CD4-positive, alpha-beta T cell treated with Interleukin-17A for 1 hour (primary cell): Measurements from ENCODE around the gene ANO2.
"Not testable (repeated sequence)": the region's sequence is repeated elsewhere in the genome, so short reads cannot be mapped to it uniquely, and the experiment has no call there.

Experiments used
- DNase-seq: peaks from one replicate; pipeline ENCODE4 v3.0.0-alpha.2; 2020

The ANO2 gene

DNA sequence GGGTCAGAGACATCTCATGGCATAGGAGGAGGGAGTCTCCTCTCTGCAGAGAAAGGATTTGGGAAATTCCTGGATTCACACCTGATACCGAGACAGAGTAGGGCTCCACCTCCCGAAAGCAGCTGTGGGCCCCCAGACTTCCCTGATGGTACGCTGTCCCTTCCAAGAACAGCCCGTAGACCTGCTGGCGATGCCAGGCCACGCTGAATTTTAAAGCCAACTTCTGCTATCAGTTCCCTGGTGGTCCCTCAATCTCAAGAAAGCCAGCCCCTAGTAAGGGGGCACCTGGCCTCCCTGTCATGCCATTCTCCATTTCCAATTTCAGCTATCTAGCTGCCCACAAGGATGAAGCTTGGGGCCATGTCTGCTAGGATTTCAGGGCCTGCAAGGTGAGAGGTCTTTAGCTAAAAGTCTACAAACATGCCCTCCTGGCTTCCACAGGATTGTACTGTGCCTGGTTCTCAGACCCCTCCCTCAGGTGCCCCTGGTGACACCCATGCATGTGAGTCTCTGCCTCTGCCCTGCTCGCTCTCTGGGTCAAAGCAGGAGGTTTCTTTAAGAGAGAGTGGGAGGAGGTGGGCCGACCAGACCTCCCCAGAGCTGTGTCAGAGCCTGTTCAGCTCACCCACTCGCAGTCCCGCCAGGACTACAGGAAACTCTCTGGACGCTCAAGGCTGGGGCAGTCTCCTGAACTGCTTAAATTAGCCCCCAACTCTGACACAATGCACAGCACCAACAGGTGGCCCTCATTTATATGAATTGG lies 30.5 kb downstream of the ANO2 start:
- no peak for DNase-seq

DNA sequence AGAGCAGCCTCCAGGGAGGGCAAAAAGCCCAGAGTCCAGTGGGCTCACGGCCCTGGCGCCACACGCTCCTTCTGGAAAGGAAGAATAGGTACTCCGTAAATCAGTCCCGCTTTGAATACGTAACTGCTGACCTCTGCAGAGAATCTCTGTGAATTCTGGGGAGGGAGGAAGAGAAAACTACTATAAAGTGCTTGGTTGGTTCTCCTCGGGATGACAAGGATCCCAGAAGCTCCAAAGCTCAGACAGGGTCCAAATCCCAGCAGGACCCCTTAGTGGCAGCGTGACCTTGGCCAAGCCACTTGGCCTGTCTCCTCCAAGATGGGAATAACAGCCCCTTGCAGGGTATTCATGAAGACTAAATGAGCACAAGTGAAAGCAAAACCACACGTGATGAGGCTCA lies 31.7 kb downstream of the ANO2 start:
- DNase-seq: no peak

DNA sequence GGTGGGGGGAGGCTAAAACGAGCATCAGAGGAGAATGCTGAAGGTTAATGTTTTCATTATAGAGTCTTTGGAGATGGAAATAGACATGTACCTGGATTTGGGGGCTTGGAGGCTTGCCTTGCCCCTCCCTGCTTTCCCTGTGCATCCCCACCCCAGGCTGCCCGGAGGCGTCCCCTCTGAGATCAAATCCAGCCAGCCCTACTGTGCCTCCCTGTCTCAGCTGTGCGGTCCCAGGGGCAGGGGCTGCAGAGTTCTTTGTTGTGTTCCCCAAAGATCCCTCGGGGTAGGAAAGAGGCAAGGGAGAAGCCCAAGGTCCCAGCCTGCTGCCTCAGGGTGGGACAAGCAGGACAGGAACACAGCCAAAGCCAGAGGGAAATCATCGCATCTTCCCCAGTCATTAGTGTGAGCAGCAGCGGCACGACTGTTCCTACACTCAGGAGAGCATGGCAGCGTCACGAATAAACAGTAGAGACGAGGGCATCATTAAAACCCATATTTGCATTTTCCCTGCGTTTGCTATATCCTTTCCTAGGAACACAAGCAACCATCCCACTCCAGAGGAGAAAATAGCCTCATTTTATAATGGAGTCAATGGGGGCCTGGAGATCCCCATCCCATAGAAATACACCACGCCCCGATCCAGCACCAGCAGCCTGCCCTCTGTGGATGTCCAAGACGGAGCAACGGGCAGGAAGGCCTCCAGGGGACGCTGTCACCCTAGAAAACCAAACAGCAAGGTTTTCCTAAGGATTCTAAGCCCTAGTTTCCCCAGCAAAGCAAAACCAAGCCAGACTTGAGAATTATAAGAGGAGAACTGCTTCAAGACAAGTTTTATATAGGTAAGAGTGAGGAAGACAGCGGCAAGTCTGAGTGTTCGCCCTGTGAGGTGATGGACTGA lies 32.4 kb downstream of the ANO2 start:
- DNase-seq: no peak

GRCh38 chr12:5912011-5912410 lies 33.0 kb downstream of the ANO2 start:
- DNase-seq: no peak

- DNase-seq: no peak
Measured at GRCh38 chr12:5910790-5911548, 34.1 kb downstream of the ANO2 start.

- DNase-seq: no peak
Measured at GRCh38 chr12:5909560-5909959, 35.5 kb downstream of the ANO2 start.

GRCh38 chr12:5908251-5908650 lies 36.8 kb downstream of the ANO2 start:
- DNase-seq: no peak

DNA sequence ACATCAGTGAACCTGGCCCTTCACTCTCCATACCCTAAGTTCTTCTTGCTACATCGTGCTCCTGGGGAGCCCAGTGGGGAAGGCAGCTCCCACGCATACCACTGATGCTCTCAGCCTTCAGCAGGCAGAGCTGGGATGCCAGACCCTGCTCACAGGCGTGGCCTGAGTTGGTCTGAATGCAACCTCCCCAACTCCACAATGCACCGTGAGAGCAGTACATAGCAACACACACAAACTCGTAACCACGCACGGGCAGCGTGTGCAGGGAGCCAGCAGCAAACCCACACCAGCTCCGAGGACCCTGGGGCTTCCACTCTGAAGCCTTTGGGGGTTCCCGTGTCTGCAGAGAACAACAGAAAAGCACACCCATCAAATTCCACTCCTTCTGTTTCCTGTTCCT lies 37.3 kb downstream of the ANO2 start:
- DNase-seq: no peak

DNA sequence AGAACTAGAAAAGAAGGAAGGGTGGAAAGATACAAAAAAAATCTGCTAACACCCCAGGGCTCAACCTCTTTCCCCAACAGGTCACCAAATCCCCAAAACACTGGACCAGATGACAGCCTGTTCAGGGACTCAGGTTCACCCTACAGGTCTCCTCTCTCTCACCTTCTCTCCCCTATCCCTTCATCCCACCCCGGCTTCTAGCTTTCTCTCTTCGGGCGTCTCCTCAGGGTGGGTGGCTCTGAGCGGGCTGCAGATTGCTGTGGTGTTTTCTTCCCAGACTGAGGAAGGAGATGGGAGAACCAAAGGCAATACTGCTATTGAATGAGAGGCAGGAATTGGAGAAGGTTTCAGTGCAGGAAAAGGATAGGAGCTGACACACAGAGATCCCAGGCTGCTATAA lies 39.3 kb downstream of the ANO2 start:
- DNase-seq: no peak

- no peak for DNase-seq
Measured at GRCh38 chr12:5904969-5905368, 40.1 kb downstream of the ANO2 start.

DNA sequence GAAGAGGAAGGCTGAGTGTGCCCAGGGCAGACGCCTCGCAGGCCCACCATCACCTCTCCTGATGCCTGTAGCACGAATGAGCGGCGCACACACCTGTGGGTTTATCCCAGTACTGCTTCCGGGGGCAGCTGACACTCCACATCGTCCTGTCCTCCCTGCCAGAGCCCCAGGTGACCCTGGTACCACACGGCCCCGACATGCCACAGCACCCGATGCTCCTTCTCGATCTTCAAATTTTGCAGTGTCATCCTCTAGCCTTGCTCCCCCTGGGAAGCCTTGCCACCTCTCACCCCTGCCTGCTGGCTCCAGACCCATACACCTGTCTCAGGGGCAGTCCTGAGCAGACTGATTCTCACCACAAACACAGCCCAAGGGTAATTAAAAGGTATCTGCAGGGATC lies 40.6 kb downstream of the ANO2 start:
- no peak for DNase-seq

GRCh38 chr12:5902736-5903135 lies 42.3 kb downstream of the ANO2 start:
- DNase-seq: no peak

- no peak for DNase-seq
Measured at GRCh38 chr12:5901416-5901815, 43.6 kb downstream of the ANO2 start.

DNA sequence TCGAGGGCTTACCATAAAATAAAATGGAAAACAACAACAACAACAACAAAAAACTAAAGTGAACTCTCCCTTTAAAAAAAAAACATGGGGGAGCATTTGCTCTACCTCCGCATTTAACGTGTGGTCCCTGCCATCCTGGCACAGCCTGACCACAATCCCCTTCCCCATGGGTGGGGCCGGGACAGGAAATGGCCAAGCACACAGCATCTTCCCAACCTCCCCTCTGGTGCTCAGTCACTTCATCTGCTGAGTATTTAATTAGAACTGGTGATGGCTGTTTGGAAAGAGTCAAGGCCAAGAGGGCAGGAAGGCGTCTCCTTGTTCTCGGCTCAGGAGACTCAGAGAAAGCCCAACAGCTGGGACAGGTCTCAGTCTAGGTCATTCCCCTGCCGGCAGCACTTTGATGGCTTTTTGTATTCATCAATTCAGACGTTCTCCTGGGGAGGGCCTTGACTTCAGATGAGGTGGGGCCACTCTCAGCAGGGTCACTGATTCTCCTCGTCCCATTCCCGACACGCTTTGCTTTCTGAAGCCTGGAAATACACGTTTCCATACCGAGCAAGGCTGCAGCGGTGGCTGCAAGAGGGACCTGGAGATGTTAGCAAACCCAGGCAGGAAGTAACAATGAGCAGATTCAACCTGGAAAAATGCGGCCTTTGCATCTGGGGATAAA lies 44.4 kb downstream of the ANO2 start:
- DNase-seq: no peak

DNA sequence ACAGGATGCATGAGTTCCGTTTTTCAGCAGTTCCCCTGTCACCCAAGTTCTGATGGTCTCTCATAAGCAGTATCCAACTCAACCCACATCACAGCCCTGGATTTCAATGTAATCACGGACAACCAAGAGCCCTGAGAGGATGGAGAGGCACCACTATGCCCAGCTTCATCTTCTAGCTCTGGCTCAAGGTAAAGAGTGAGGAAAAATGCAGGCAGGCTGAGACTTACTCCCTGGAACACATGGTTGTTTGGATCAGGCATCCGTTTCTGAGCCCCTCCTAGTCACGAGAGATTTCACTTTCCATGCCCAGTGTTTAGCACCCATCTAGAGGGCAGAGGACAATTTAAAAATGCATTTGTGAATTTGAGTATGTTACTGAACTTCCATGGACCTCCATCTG lies 45.0 kb downstream of the ANO2 start:
- DNase-seq: no peak

GRCh38 chr12:5899675-5900074 lies 45.4 kb downstream of the ANO2 start:
- no peak for DNase-seq

- no peak for DNase-seq
Measured at GRCh38 chr12:5898874-5899273, 46.2 kb downstream of the ANO2 start.

DNA sequence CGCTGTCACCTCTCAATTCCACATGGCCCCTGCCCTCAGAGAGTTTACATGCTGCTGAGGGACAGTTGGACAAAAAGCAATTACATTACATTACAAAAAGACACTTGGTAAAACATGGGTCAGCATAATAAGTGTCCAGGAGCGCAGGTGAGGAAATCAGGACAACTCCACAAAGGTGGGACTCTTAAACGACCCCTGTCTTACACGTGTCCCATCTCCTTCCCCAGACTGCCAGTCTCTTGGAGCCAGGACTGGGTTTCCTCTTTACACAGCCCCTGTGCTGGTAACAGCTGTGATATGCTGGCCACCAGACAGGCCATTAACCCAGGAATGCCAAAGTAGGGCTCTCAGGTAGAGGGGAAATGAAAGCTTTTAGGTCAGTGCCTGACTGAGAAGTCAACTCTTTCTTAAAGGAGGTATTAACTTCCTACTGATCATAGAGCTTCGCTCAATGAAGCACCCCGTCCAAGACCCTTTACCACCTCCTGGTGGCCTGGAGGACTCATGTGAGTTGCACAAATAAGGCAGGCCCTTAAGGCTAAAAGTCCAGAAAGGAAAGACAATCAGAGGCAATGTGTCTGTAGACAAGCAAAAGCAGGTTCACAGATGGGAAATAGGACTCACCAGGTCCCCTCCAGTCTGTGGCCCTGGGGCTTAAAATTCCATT lies 55.5 kb downstream of the ANO2 start:
- DNase-seq: no peak

DNA sequence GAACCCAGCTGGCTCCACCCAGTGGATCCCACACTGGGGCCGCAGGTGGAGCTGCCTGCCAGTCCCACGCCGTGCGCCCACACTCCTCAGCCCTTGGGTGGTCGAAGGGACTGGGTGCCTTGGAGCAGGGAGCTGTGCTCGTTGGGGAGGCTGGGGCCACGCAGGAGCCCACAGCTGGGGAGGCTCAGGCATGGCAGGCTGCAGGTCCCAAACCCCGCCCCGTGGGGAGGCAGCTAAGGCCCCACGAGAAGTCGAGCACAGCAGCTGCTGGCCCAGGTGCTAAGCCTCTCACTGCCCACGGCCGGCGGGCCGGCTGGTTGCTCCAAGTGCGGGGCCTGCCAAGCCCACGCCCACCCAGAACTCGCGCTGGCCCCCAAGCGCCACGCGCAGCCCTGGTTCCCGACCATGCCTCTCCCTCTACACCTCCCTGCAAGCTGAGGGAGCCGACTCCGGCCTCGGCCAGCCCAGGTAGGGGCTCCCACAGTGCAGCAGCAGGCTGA lies 56.2 kb downstream of the ANO2 start:
- DNase-seq: no peak

DNA sequence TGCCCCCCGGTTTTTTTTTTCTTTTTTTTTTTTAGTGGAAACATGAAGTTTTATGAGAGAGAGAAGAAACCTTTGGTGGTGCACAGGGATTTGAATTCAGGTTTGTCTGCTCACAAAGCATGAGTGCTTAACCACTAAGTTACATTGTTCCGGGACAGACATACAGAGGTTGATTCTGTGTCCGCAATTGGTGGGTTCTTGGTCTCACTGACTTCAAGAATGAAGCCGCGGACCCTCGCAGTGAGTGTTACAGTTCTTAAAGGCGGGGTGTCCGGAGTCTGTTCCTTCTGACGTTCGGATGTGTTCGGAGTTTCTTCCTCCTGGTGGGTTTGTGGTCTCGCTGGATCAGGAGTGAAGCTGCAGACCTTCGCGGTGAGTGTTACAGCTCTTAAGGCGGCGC lies 57.2 kb downstream of the ANO2 start:
- not testable (repeated sequence) for DNase-seq

- DNase-seq: no peak
Measured at GRCh38 chr12:5884866-5885265, 60.2 kb downstream of the ANO2 start.

DNA sequence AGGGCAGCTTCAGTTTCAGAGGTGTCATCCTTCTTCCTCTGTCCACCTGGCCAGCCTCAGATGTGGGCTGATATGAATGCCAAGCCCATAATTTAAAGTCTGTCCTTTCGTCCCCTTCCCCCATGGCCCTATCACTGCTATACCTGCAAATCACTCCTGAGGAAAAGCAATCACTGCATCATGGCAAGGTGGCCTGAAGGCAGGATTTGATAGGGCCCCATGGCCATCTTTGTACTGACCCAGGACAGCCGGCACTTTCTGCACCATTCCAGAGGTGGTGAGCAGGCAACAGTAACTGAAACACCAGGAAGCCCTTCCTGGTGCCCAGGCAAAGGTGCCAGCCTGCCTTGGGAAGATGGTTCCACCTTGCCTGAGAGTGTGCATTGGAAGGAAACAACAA lies 60.8 kb downstream of the ANO2 start:
- DNase-seq: no peak
